ENCODE measurements around the gene NPAS4. TPM values are rescaled to one million over a fixed set of nuclear protein-coding genes. Genes with fewer than 3 reads are reported as not detected.

NPAS4 gene
- total RNA-seq, 1 experiment from 2014 or later: 1.6 TPM

- H3K27ac Mint-ChIP-seq: peak overlapping the region in 2 of 3 experiments; percentile 44 to 62; a peak in 1 of 7 replicates
- Histone ChIP-seq H3T11ph (ENCODE audit: low read length) (no peak overlapping the region), H3K18ac (ENCODE audit: insufficient read length, low read depth, low read length) (no peak overlapping the region), H3K4me2 (ENCODE audit: insufficient read depth, insufficient read length, low read length) (no peak overlapping the region), H3K4ac (ENCODE audit: low read depth, low read length) (no peak overlapping the region), H3K27me3 (ENCODE audit: insufficient read depth, low read length) (no peaks in the 10 kb centered on the region), H4K5ac (ENCODE audit: insufficient read length, low read depth, low read length) (no peak overlapping the region), H3K23me2 (ENCODE audit: insufficient read length, low read depth, low read length, poor library complexity, severe bottlenecking) (no peaks in the 10 kb centered on the region), H2BK5ac (ENCODE audit: insufficient read length, low read length) (no peak overlapping the region), H2BK15ac (ENCODE audit: low read depth, low read length) (no peak overlapping the region), H3K79me2 (ENCODE audit: insufficient read depth, low read length) (no peaks in the 10 kb centered on the region), H3K79me1 (ENCODE audit: insufficient read depth, low read depth, low read length, poor library complexity, severe bottlenecking) (no peaks in the 10 kb centered on the region), H3K27ac (ENCODE audit: insufficient read length, low read depth, low read length) (no peak overlapping the region), H4K91ac (ENCODE audit: insufficient read length, low read depth, low read length) (no peak overlapping the region), H4K20me1 (ENCODE audit: control insufficient read depth, insufficient read depth, insufficient read length) (no peaks in the 10 kb centered on the region), H2AFZ (ENCODE audit: low read length) (no peak overlapping the region), H3K9ac (ENCODE audit: extremely low read depth, insufficient read length, low read length) (no peak overlapping the region), H3K9me3 (ENCODE audit: control insufficient read depth, low read depth, low read length) (no peaks in the 10 kb centered on the region), H2AK5ac (ENCODE audit: insufficient read length, low read length) (no peak overlapping the region), H2BK12ac (ENCODE audit: insufficient read length, low read depth, low read length) (no peak overlapping the region), H3K4me1 (ENCODE audit: insufficient read depth, low read length) (no peaks in the 10 kb centered on the region), H4K8ac (replicated peaks; ENCODE audit: insufficient read length, low read depth, low read length) (no peak overlapping the region), H3K23ac (ENCODE audit: insufficient read length, low read depth, low read length) (no peak overlapping the region), H2BK20ac (ENCODE audit: low read depth, low read length, poor library complexity, severe bottlenecking) (no peak overlapping the region), H3K56ac (ENCODE audit: insufficient read length, low read depth, low read length) (no peak overlapping the region), H2BK120ac (ENCODE audit: low read depth, low read length, poor library complexity, severe bottlenecking) (no peak overlapping the region), H3K14ac (ENCODE audit: insufficient read depth, low read length) (no peak overlapping the region)
- WGBS (ENCODE audit: extremely low coverage, insufficient read length, low lambda C conversion rate): no CpG with 5 or more reads among the region's 20 CpGs
- H3K4me3 Mint-ChIP-seq: no peak overlapping the region
- no peak for TF ChIP-seq CTCF (conservative IDR thresholded peaks at IDR 0.05)
- H3K36me3 Mint-ChIP-seq (ENCODE audit: insufficient read depth in 1 of 3, low read depth in 3 of 3): peaks cover 3 to 27% (median 23%) of the 10 kb centered on the region in 3 experiments; a peak in 5 of 7 replicates
- peaks cover 29 to 37% of the 10 kb centered on the region in 2 experiments for H3K4me1 Mint-ChIP-seq
- DNase-seq: no peak
- no peaks in the 10 kb centered on the region for H3K27me3 Mint-ChIP-seq (ENCODE audit: low read depth)
- H3K9me3 Mint-ChIP-seq: no peaks in the 10 kb centered on the region
These were observed 53.0 kb downstream of the NPAS4 start for GRCh38 chr11:66473608-66474515.
